IPS DF 6.9 (cell line): Measurements from ENCODE around the gene MARCHF11.

Experiments
- DNase-seq: peaks from one replicate; pipeline ENCODE4 v3.0.0-alpha.2; 2013; ENCODE audit warnings: low read depth, low spot score
- H3K27ac ChIP-seq: one replicate; pipeline ENCODE4 v1.5.1; 2013; ENCODE audit warnings: low read length, control low read depth
- H3K27me3 ChIP-seq: 2 replicates; pipeline ENCODE4 v1.6.1; 2013; ENCODE audit warnings: mild to moderate bottlenecking, low read length; ENCODE audit not compliant: control insufficient read depth, insufficient read depth
- H3K36me3 ChIP-seq: 2 replicates; pipeline ENCODE4 v1.6.1; 2013; ENCODE audit warnings: low read length; ENCODE audit not compliant: control insufficient read depth, insufficient read depth
- H3K4me1 ChIP-seq: 2 replicates; pipeline ENCODE4 v1.6.1; 2013; ENCODE audit warnings: low read length; ENCODE audit not compliant: control insufficient read depth, insufficient read depth
- H3K4me3 ChIP-seq: 2 replicates; pipeline ENCODE4 v1.5.1; 2013; ENCODE audit warnings: mild to moderate bottlenecking, low read length
- H3K9me3 ChIP-seq: 2 replicates; pipeline ENCODE4 v1.6.1; 2013; ENCODE audit warnings: low read length, inconsistent platforms; ENCODE audit not compliant: control insufficient read depth, insufficient read depth
- WGBS: extraction: QIAGEN DNeasy Blood & Tissue Kit; methylation state at CpG from one replicate; pipeline ENCODE4 v1.1.7; 2013; ENCODE audit warnings: mixed read lengths, missing lambda C conversion rate; ENCODE audit not compliant: insufficient read length, insufficient coverage; 5-methylcytosine and 5-hydroxymethylcytosine counted together

The MARCHF11 gene

GRCh38 chr5:16064135-16064893, 115.3 kb downstream of the MARCHF11 start:
- no peaks in the 10 kb centered on the region for H3K9me3 ChIP-seq
- no peaks in the 10 kb centered on the region for H3K27me3 ChIP-seq
- no peaks in the 10 kb centered on the region for H3K36me3 ChIP-seq
- H3K27ac ChIP-seq, result no peak overlapping the region
- WGBS, result no CpG with 5 or more reads among the region's 9 CpGs
- H3K4me1 ChIP-seq, result no peaks in the 10 kb centered on the region
- no peak overlapping the region for H3K4me3 ChIP-seq
- no peak for DNase-seq

DNA sequence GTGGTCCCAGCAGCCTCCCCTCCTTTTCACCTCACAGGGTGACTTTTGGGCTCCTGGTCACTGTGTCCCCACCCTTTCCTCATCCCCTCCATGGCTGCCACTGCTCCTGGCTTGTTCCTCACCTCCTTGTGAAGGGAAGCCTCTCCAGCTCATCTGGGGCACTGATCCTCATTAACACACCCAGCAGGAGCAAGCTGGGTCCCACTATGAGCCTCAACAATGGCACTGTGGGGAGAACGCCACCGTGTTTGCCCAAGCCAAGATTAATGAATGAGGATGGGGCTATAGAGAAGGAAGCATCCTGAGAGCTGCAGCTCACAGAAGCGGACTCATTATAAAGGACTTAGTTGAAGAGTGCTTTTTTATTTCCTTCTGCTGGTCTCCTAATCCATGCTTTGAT, 118.4 kb downstream of the MARCHF11 start:
- no peaks in the 10 kb centered on the region for H3K4me1 ChIP-seq
- no peaks in the 10 kb centered on the region for H3K36me3 ChIP-seq
- no peaks in the 10 kb centered on the region for H3K27me3 ChIP-seq
- no peak overlapping the region for H3K27ac ChIP-seq
- no peaks in the 10 kb centered on the region for H3K9me3 ChIP-seq
- no peak for DNase-seq
- WGBS, result no CpG with 5 or more reads among the region's 3 CpGs
- no peak overlapping the region for H3K4me3 ChIP-seq

DNA sequence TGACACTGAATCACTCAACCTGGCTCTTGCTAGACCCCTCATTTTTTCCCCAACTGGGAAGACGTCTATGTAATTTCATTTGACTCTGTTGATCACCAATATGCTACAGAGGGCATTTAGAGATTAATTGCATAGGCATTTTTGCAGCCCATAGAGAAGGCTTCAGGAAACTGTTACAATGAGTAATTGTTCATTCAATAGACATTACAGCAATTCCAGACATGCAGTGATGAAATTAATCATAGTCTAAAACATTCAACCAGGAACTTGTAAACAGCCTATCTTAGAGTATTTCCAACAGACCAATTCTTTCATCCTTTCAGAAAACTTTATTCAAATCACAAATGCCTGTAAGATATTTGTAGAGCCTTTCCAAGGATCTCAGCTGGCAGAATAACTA, 122.3 kb downstream of the MARCHF11 start:
- Histone ChIP-seq H3K27me3 (no peaks in the 10 kb centered on the region), H3K27ac (no peak overlapping the region), H3K4me3 (no peak overlapping the region), H3K9me3 (no peaks in the 10 kb centered on the region), H3K4me1 (no peaks in the 10 kb centered on the region), H3K36me3 (no peaks in the 10 kb centered on the region)
- no CpG with 5 or more reads among the region's 1 CpG for WGBS
- no peak for DNase-seq

- no peaks in the 10 kb centered on the region for H3K4me1 ChIP-seq
- H3K9me3 ChIP-seq, result no peaks in the 10 kb centered on the region
- no CpG with 5 or more reads among the region's 3 CpGs for WGBS
- no peaks in the 10 kb centered on the region for H3K27me3 ChIP-seq
- H3K27ac ChIP-seq, result no peak overlapping the region
- DNase-seq, result no peak
- no peaks in the 10 kb centered on the region for H3K36me3 ChIP-seq
- H3K4me3 ChIP-seq, result no peak overlapping the region
These were observed 128.3 kb downstream of the MARCHF11 start for GRCh38 chr5:16051246-16051755.

GRCh38 chr5:16050414-16050813, 129.2 kb downstream of the MARCHF11 start:
- H3K9me3 ChIP-seq, result no peaks in the 10 kb centered on the region
- WGBS, result no CpG with 5 or more reads among the region's 1 CpG
- H3K36me3 ChIP-seq, result no peaks in the 10 kb centered on the region
- H3K27me3 ChIP-seq, result no peaks in the 10 kb centered on the region
- no peaks in the 10 kb centered on the region for H3K4me1 ChIP-seq
- H3K4me3 ChIP-seq, result no peak overlapping the region
- DNase-seq, result no peak
- no peak overlapping the region for H3K27ac ChIP-seq

DNA sequence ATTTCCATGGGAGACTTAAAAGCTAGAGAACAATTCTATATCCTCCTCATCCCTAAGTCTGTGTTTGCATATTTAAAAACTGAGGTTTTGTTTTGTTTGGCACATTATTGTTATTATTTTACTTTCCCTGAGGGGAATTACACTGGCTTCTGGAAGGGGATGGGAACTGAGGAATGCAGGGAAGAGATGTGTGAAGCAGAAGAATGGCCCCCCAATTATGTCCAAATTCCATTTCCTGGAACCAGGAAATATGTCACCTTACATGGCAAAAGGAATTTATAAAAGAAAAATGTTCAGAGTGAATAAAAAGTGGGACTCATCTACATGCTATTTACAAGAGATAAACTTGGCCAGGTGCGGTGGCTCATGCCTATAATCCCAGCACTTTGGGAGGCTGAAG, 129.8 kb downstream of the MARCHF11 start:
- H3K9me3 ChIP-seq, result no peaks in the 10 kb centered on the region
- H3K4me1 ChIP-seq, result no peaks in the 10 kb centered on the region
- H3K4me3 ChIP-seq, result no peak overlapping the region
- DNase-seq, result no peak
- no CpG with 5 or more reads among the region's 1 CpG for WGBS
- no peaks in the 10 kb centered on the region for H3K27me3 ChIP-seq
- no peaks in the 10 kb centered on the region for H3K36me3 ChIP-seq
- no peak overlapping the region for H3K27ac ChIP-seq

DNA sequence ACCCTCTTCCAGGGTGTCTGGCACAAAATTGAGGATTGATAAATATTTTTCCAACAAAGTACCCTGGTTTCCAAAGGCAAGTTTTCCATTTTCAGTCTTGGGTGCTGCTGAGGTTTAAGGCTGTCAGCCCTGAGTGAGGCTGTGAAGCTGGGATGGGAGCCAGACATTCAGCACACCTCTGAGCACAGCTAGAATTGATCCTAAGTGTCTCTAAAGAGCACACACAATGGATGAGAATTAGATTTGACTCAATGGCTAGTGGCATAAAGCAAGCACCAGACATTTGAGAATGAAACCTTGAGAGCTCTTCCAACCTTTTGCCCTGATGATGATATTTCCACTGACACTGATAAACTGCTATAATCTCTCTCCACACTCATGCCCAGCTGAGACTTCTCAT, 131.5 kb downstream of the MARCHF11 start:
- Histone ChIP-seq H3K4me3 (no peak overlapping the region), H3K9me3 (no peaks in the 10 kb centered on the region), H3K27me3 (no peaks in the 10 kb centered on the region), H3K4me1 (no peaks in the 10 kb centered on the region), H3K36me3 (no peaks in the 10 kb centered on the region), H3K27ac (no peak overlapping the region)
- no peak for DNase-seq

DNA sequence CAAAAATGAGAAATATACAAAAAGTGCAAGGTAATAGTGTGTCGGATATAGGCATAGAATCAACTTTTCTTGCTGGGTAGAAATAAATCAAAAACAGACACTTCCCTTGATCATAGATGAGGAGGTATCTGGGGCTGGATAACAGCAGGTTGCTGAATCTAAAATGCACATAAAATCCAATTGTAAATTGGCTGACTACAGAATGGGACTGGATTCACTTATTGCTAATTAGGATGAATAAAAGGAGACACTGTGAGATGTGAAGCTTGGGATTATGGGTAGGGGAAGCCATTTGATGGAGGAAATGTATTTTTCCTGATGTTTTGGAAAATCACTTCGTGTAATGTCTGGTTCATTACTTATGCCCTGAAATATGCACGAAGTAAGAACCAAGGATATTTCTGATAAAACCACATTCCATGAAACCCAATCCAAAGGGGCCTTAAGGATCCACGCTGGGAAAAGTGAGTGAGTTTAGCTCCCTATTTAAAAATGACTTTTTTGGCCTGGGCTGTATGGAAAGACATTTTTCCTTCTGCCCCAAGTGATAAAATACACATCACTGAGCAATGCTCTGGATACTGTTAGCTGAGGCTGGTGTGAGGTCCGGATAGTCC, 136.1 kb downstream of the MARCHF11 start:
- no peak for DNase-seq
- H3K27me3 ChIP-seq, result no peaks in the 10 kb centered on the region
- H3K4me1 ChIP-seq, result no peaks in the 10 kb centered on the region
- H3K36me3 ChIP-seq, result no peaks in the 10 kb centered on the region
- H3K27ac ChIP-seq, result no peak overlapping the region
- WGBS, result no CpG with 5 or more reads among the region's 5 CpGs
- no peaks in the 10 kb centered on the region for H3K9me3 ChIP-seq
- H3K4me3 ChIP-seq, result no peak overlapping the region

GRCh38 chr5:16037121-16037845, 142.3 kb downstream of the MARCHF11 start:
- no CpG with 5 or more reads among the region's 8 CpGs for WGBS
- H3K4me1 ChIP-seq, result no peaks in the 10 kb centered on the region
- H3K4me3 ChIP-seq, result no peak overlapping the region
- H3K9me3 ChIP-seq, result no peaks in the 10 kb centered on the region
- H3K27ac ChIP-seq, result no peak overlapping the region
- H3K27me3 ChIP-seq, result no peaks in the 10 kb centered on the region
- no peak for DNase-seq
- no peaks in the 10 kb centered on the region for H3K36me3 ChIP-seq

DNA sequence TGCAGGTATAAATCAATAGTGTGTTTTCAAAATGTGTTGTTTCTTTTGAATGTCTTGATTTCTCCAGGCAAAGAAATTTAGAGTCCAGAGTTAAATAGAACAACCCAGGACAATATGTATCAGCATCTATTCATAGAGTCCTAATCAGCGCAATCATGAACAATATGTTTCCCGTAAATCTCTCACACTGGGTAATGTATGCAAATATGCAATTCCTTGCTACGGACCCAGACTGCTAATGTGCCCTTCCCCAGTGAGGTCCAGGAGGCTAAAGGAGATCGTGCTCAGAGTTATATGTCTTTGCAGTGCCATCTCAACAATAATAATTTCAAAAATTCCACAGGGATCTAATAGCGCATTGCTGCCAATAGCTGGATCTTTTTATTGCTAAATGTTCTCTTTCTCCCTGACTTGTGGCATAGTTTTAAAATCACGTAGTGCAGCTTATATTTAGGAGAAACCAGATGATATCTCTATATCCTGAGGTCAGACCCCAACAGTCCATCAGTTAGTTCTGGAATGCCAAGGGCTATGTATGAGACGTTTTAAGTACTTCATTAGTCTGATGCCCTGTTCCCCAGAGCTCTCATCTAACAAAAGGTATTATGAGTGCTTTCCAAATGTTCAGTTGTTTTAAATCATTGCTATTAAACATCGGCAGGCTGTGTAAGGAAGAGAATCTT, 145.1 kb downstream of the MARCHF11 start:
- H3K4me1 ChIP-seq, result no peaks in the 10 kb centered on the region
- H3K27ac ChIP-seq, result no peak overlapping the region
- no peaks in the 10 kb centered on the region for H3K9me3 ChIP-seq
- DNase-seq, result no peak
- WGBS, result no CpG with 5 or more reads among the region's 8 CpGs
- H3K36me3 ChIP-seq, result no peaks in the 10 kb centered on the region
- H3K4me3 ChIP-seq, result no peak overlapping the region
- H3K27me3 ChIP-seq, result no peaks in the 10 kb centered on the region
